Measurements from ENCODE around the gene NUP93.

NUP93 gene

DNA sequence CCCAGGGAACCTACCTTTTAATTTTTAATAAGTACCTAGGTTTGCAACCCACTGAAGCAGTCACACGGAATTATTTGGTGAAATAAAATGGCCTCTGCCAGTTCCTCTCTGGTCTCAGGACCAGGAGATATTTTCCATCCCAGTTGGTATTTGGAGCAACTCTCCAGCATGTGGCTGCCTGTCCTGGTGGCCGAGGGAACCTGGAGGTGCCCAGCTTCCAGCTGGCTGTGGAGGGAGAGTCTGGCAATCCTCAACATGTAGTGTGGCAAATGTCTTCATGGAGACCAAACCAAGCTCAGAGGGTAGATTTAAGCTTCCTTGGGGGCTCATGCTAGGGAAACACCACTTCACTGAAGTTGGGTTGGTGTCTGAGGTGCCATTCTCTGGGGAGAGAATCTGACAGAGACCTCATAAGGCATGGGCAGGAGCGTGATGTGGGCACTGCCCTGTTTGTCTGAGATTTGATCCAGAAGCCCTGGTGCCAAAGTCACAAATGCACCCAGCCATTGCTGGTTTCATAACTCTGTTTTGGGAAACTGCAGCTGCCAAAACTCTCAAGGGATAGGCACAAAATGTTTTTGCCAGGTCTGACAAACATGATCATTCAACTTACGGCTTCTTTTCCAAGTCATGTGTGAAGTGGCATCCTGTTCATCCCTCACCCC is 44.9 kb upstream of the NUP93 start:
- DNase-seq (ENCODE audit: low read depth): no peak
- no peak overlapping the region for H3K4me3 ChIP-seq (ENCODE audit: low read depth, low read length)
- TF ChIP-seq POLR2A (IDR thresholded peaks at IDR 0.05; ENCODE audit: extremely low read depth, insufficient read length) (no peak), MYC (IDR thresholded peaks at IDR 0.05; ENCODE audit: low read depth, low read length) (no peak)
- TF ChIP-seq, protein P1, sequence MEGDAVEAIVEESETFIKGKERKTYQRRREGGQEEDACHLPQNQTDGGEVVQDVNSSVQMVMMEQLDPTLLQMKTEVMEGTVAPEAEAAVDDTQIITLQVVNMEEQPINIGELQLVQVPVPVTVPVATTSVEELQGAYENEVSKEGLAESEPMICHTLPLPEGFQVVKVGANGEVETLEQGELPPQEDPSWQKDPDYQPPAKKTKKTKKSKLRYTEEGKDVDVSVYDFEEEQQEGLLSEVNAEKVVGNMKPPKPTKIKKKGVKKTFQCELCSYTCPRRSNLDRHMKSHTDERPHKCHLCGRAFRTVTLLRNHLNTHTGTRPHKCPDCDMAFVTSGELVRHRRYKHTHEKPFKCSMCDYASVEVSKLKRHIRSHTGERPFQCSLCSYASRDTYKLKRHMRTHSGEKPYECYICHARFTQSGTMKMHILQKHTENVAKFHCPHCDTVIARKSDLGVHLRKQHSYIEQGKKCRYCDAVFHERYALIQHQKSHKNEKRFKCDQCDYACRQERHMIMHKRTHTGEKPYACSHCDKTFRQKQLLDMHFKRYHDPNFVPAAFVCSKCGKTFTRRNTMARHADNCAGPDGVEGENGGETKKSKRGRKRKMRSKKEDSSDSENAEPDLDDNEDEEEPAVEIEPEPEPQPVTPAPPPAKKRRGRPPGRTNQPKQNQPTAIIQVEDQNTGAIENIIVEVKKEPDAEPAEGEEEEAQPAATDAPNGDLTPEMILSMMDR (IDR thresholded peaks at IDR 0.05; ENCODE audit: low read depth, low read length): no peak
- TF ChIP-seq, protein P2, sequence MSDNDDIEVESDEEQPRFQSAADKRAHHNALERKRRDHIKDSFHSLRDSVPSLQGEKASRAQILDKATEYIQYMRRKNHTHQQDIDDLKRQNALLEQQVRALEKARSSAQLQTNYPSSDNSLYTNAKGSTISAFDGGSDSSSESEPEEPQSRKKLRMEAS (IDR thresholded peaks at IDR 0.05; ENCODE audit: low read depth, low read length): no peak

DNA sequence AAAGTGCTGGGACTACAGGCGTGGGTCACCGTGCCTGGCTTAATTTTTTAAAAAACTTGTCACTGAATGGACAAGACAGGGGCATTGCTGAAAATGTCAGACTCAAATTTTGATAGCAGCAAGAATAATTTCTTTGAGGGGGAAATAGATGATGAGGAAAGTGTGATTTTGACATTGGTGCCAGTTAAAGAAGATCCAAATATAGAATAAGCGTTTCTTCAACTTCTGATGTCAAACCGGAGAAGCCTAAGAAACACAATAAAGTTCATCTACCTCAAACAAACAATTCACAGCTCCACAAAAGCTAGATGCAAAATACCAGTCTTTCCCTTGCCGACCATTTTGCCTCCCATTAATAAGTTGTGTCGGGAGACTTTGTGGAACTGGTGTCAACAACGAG is 43.2 kb upstream of the NUP93 start:
- no peak for DNase-seq (ENCODE audit: low read depth)
- TF ChIP-seq, protein P1 (IDR thresholded peaks at IDR 0.05; ENCODE audit: low read depth, low read length): no peak
- TF ChIP-seq, protein P2 (IDR thresholded peaks at IDR 0.05; ENCODE audit: low read depth, low read length): no peak
- TF ChIP-seq MYC (IDR thresholded peaks at IDR 0.05; ENCODE audit: low read depth, low read length): no peak
- no peak for TF ChIP-seq POLR2A (IDR thresholded peaks at IDR 0.05; ENCODE audit: extremely low read depth, insufficient read length)
- no peak overlapping the region for H3K4me3 ChIP-seq (ENCODE audit: low read depth, low read length)

DNA sequence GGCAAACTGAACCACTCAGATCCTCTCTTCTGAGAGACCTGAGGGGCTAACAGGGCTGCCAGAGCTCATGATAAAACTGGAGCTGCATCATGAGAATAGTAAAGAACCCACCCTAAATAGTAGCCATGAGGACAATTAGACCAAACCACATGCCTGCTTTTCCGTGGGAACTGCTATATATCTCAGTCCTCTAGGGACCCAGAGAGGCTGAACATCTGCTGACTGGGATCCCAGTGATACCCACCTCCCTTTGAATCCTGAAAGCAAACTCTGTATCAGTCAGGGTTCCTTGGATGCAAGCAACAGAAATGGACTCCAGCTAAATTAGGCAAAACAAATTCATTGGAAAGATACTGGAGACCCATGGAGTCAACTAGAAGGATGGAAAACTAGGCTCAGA is 41.2 kb upstream of the NUP93 start:
- H3K4me3 ChIP-seq (ENCODE audit: low read depth, low read length): no peak overlapping the region
- TF ChIP-seq POLR2A (IDR thresholded peaks at IDR 0.05; ENCODE audit: extremely low read depth, insufficient read length) (no peak), MYC (IDR thresholded peaks at IDR 0.05; ENCODE audit: low read depth, low read length) (no peak)
- TF ChIP-seq, protein P1 (IDR thresholded peaks at IDR 0.05; ENCODE audit: low read depth, low read length): no peak
- TF ChIP-seq, protein P2 (IDR thresholded peaks at IDR 0.05; ENCODE audit: low read depth, low read length): no peak
- DNase-seq (ENCODE audit: low read depth): peak; percentile 26

DNA sequence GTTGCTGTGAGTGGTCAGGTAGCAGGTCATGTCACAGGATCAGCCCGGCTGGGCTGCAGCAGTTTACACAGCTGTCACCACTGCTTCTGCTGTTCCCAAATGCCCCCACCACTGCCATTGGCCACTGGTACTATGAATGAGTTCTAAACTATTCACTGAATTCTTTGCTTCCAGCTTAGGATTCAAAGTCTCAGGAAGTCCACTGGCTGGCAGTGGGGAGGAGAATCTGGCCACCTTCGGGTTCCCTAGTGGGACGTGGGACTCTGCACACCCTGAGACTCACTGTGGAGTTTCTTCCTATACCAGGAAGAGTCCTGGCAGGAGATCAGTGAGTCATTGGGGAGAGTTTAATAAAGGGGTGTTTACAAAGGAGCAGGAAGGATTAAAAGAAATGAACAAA is 40.8 kb upstream of the NUP93 start:
- DNase-seq (ENCODE audit: low read depth): no peak
- H3K4me3 ChIP-seq (ENCODE audit: low read depth, low read length): no peak overlapping the region
- TF ChIP-seq, protein P1 (IDR thresholded peaks at IDR 0.05; ENCODE audit: low read depth, low read length): no peak
- TF ChIP-seq, protein P2 (IDR thresholded peaks at IDR 0.05; ENCODE audit: low read depth, low read length): no peak
- no peak for TF ChIP-seq POLR2A (IDR thresholded peaks at IDR 0.05; ENCODE audit: extremely low read depth, insufficient read length)
- no peak for TF ChIP-seq MYC (IDR thresholded peaks at IDR 0.05; ENCODE audit: low read depth, low read length)

DNA sequence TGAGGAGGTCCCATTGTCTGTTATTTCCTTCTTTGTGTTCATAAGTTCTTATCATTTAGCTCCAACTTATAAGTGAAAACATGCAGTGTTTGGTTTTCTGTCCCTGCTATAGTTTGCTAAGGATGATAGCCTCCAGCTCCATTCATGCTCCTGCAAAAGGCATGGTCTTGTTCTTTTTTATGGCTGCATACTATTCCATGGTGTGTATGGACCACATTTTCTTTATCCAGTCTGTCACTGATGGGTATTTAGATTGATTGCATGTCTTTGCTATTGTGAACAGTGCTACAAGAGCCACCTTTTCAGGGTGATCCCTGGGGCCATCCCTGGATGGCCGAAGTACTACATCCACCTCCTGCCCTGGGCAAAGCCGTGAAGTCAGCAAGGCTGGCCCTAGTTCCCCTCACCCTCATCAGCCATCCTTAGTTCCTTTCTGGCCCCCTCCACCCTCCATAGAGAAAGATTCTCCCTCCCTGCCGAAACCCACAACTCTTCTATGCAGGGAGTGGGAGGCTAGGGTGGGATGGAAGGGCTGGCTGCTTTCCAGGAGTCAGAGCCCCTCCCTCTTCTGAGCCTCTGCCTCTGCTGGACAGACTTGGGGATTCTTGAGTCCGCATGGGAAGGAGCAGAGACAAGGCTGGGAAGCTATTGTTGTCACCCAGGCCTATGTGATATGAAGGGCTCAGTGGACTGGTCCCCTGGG is 39.4 kb upstream of the NUP93 start:
- H3K4me3 ChIP-seq (ENCODE audit: low read depth, low read length): no peak overlapping the region
- TF ChIP-seq MYC (IDR thresholded peaks at IDR 0.05; ENCODE audit: low read depth, low read length) (no peak), POLR2A (IDR thresholded peaks at IDR 0.05; ENCODE audit: extremely low read depth, insufficient read length) (no peak)
- TF ChIP-seq, protein P2 (IDR thresholded peaks at IDR 0.05; ENCODE audit: low read depth, low read length): no peak
- TF ChIP-seq, protein P1 (IDR thresholded peaks at IDR 0.05; ENCODE audit: low read depth, low read length): no peak
- DNase-seq (ENCODE audit: low read depth): no peak
